Measurements from ENCODE around the gene PGLYRP1.

PGLYRP1 gene

DNA sequence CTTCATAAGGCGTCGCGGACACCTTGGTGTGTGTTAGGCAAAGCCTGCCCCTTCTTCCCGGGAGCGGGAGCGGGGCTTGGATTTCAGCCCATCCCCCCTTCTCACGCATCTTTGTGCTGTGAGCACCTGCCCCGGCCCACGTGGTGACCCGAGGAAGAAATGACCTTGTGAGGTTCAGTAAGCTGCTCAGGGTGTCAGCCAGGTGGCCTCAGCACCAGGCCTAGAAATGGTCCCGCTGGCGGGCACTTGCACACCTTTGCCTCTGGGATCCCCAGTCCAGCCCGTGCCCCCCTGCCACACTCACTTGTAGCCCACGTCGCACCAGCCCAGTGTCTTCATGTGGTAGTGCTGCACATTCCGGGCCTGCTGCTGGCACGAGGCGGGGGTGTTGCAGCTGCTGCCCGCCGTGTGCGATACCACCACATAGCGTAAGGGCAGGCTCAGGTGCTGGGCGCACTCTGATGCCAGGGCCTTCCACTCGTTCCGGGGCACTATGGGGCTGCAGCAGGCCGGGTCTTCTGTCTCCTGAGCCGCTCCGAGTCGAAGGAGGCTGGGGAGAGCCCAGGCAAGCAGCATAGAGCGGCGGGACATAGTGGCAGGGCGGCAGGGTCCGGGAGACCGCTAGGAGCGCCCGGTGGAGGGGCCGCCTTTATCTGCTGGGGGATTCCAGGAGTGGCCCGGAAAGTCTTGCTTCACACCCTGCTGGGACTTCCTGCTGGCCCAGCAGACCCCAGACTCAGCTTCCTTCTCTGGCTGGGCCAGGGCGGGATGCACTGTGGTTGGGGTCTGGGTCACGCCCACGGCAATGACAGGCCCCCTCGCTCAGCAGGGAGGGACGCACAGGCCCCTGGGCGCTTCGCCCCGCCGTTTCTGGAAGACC lies at the start of gene PGLYRP1:
PGLYRP1 (minus strand) TSS at position 623 of the 880 bp plus-strand sequence; CDS start at position 591, 32 bp downstream.
- no peak for DNase-seq (ENCODE audit: low spot score)

GRCh38 chr19:46069806-46070341 lies 47.0 kb upstream of the PGLYRP1 start:
- no peak for DNase-seq (ENCODE audit: low spot score)

DNA sequence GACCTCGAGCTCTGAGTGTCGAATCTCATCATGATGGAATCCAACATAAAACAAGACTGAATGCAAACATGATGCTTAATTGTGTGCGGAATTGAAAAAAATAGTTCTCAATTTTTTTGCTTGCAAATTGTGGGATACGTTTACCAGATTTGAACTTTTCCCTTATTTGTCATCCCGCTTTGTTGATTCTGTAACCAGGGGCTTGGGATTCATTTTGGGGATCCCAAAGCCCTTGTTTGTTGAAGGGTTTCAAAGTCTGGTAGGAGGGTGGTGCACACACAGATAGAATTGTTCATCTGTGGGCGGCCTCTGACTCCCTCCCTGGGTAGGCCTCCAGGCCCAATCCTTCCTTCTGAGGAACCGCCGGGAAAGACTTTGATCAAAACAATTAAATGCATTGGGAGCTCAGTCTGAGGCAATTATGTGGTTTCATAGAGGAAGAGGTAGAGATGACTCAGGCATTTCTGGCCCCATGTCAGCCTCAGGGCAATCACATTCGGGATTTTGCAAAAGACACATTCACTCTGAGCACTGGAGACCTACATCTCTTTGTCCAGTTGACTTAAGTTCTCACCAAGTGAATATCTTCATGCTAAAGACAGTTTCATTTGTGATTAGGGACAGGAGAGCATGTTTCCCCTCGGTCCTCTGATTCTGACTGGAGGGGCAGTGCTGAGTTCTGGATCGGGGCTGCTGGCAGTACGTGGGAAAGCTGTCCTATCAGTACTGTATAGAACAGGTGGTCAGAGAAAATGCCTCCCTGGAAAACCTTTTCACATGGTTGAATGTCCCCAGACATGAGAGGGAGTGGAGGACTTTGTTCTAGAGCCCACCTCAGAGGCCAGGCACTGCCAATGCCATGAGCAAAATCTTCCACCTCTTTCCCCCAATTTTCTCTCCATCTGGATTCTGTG lies 45.7 kb upstream of the PGLYRP1 start:
- no peak for DNase-seq (ENCODE audit: low spot score)

- DNase-seq (ENCODE audit: low spot score), result no peak
Measured at GRCh38 chr19:46067691-46068090, 44.8 kb upstream of the PGLYRP1 start.

- DNase-seq (ENCODE audit: low spot score), result no peak
Measured at GRCh38 chr19:46066471-46066870, 43.6 kb upstream of the PGLYRP1 start.

- no peak for DNase-seq (ENCODE audit: low spot score)
Measured at GRCh38 chr19:46065486-46066071, 42.7 kb upstream of the PGLYRP1 start.

GRCh38 chr19:46063201-46063600 lies 40.3 kb upstream of the PGLYRP1 start:
- no peak for DNase-seq (ENCODE audit: low spot score)

- no peak for DNase-seq (ENCODE audit: low spot score)
Measured at GRCh38 chr19:46060012-46060411, 37.2 kb upstream of the PGLYRP1 start.

DNA sequence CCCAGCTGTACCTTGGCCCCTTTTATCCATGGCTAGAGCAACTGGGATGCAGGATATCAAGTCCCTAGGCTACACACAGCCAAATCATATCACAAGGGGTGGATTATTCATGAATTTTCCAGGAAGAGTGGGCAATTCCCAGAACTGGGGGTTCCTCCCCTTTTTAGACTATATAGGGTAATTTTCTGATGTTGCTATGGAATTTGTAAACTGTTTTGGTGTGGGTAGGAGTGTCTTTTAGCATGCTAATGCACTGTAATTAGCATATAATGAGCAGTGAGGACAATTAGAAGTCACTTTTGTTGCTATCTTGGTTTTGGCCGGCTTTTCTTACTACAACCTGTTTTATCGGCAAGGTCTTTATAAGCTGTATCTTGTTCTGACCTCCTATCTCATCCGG lies 35.9 kb upstream of the PGLYRP1 start:
- no peak for DNase-seq (ENCODE audit: low spot score)

DNA sequence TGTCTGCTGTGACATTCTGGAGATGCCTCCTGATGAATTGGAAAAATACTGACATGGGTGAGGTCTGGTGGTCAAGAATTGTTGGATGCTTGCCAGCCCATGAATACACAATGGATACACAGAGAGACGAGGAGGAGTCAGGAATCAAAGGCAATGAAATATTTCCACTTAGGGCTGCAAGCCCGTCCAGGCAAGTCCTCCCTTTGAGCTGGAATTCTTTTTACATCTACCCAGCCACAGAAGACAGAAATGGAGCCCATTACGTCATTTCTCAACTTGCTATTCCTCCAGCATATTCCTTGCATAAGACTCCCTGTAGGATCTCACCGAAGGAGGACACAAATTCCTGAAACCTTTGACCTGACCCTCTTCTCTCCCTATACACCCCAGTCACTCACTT lies 33.7 kb upstream of the PGLYRP1 start:
- DNase-seq (ENCODE audit: low spot score), result no peak

- DNase-seq (ENCODE audit: low spot score), result no peak
Measured at GRCh38 chr19:46052896-46053295, 30.0 kb upstream of the PGLYRP1 start.

DNA sequence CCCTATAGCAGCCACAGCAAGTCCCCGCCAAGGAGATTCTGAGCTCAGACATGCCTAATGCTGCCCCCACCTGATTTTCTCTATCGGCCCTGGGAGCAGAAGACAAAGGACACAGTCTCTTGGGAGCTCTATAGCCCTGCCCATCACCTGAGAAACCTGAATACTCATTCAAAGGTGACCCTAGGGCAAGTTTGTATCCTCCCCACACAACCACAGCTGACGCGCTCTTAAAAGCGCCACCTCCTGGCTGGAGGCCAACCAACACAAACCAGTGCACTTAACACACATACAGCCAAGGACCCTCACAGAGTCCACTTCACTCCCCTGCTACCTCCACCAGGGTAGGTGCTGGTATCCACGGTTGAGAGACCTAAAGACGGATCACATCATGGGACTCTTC lies 26.7 kb upstream of the PGLYRP1 start:
- no peak for DNase-seq (ENCODE audit: low spot score)

DNA sequence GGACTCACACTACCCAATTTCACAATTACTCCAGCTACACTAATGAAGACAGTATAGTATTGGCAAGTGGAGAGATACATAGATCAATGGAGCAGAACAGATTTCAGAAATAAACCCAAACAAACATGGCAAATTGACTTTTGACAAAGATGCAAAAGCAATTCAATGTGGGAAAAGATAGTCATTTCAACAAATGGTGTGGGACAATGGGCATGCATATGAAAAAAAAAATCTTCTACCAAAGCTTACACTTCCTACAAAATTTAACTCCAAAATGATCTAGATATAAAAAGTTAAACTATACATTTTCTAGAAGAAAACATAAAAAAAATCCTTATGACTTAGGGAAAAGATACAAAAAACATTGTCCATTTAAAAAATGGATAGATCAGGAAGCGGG lies 20.7 kb upstream of the PGLYRP1 start:
- no peak for DNase-seq (ENCODE audit: low spot score)

DNA sequence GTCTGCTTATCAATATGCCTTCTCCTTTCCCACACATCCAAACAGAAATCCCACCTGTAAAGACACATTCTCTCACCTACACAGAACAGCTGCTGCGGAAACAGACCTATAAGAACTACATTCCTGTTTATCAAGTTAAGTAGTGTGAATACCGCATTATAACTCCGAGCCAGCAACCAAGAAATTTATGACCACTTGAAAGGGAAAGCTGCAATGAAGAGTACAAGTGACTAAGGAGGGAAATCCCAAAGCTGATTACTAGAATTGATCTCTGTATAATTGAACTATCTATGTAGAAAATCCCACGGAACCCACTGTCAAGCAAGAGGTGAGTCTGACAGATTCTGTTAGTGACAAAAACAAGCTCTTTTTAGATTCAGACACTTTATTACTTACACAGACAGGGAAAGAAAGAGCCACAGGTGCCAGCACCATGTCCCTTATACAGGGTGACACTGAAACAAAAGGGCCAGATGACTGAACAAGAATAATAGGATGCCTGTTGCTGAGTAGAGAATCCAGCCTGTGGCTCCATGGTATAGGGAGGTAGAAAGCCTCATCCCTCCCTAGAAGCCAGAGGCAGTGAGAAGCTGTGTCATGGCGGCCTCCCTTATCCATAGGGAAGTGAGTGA lies 19.5 kb upstream of the PGLYRP1 start:
- no peak for DNase-seq (ENCODE audit: low spot score)

DNA sequence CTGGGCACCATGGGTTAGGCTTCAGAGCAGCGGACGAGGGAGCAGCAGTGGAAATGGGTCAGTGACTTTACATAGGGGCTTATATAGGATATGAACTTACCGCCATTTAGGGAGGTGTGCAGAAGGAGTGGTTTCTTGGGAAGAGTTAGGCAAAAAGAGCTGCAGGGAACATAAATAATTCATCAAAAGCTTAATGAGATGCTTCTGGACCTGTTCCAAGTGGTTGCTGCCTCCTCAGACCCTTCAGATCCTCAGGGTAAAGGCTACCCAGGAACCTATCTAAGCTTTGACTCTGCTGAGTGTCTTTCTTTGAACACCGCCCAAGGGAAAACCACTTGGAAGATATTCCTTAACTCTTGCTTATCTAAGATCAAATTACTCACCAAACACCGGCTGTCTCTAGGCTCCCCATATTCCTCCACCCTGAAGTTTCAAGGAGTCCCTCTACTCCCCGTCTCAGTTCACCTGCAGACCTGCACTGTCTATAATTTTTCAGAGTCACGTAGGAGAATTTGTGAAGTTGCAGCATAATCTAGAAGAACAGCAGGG lies 18.2 kb upstream of the PGLYRP1 start, which contains the start of gene IGFL4:
IGFL4 (minus strand) TSS at position 51 of the 549 bp plus-strand sequence; CDS start at position 11, 40 bp downstream.
- DNase-seq (ENCODE audit: low spot score), result no peak

DNA sequence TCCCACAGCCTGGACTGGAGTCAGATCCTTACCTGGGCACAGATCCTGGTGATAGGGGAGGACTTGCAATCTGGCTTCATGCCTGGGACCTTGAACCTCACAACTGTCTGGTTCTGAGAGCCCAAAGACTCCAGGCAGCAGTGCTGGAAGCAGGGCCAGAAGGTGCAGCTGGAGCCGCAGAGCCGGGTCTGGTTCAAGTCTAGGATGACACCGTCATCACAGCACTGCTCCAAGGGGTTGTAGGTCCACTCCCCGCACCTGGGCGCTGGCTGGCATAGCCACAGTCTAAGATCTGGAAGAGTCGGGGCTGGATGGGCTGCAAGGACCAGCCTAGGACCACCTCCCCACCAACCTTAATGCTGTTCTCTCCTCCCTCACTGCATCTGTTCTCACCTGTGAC lies 17.3 kb upstream of the PGLYRP1 start:
- no peak for DNase-seq (ENCODE audit: low spot score)

- DNase-seq (ENCODE audit: low spot score), result no peak
Measured at GRCh38 chr19:46036744-46037128, 13.9 kb upstream of the PGLYRP1 start.

DNA sequence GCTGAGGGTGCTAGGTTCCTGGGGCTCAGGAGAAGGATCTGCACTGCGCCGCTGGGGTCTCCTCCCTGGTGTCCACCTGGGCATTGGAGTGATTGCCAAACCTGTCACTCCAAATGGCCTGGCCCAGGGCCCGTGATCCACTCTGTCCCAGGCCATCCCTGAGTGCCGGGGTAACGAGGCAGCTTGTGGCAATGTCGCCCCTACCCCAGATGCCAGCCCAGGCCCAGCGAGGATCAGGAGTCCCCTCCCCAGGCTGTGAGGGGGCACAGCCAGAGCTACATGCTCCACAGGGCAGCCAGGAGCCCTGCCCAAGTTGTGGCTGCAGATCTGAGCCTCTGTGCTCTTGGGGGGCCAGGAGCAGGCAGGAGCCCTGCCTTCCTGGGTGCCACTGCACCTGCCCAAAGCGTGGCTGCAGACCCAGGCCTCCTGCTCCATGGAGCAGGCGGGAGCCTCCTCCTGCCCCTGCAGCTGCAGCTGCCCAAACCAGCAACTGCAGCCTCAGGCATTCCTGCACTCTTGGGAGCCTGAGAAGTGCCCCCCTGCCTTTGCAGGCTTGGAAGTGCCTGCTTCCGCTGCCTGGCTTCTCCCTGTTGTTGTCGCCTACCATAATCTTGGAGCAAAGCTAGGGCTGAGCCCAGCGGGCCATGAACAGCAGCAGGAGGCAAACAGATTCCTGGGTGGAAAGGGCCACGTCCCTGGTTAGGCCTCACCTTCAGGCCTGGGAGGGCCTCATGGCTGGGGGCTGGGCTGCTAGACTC lies 13.3 kb upstream of the PGLYRP1 start:
- no peak for DNase-seq (ENCODE audit: low spot score)

- DNase-seq (ENCODE audit: low spot score), result no peak
Measured at GRCh38 chr19:46035546-46035945, 12.7 kb upstream of the PGLYRP1 start.

- no peak for DNase-seq (ENCODE audit: low spot score)
Measured at GRCh38 chr19:46033401-46033800, 10.5 kb upstream of the PGLYRP1 start.

DNA sequence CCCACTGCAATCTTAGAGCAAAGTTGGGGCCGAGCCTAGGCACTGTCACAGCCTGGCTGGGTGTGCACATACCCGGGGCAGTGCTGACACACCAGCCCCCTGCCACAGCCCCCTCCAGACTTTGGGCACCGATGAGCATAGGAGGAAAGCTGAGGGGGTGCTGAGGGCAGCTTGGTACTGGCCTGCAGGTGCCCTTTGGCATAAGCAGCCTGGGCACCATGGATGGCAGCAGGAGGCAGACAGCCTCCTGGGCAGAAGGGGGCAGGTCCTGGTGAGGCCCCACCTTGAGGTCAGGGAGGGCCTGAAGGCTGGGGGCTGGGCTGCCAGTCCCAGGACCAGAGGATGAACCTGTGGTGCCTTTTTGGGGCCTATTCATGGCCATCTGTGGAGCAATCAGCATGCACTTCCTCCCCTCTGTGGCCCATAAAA lies 9.8 kb upstream of the PGLYRP1 start:
- DNase-seq (ENCODE audit: low spot score), result no peak
